GM12801 (cell line): Measurements from ENCODE around the gene RNF19B.

ENCODE experiments used
- CTCF ChIP-seq: IDR thresholded peaks from one replicate; pipeline ENCODE4 v1.5.1; 2011; ENCODE audit warnings: control low read depth; ENCODE audit not compliant: insufficient read length; ENCODE audit errors: extremely low read depth

The RNF19B gene

GRCh38 chr1:33007190-33008050, 42.8 kb upstream of the RNF19B start:
- no peak for TF ChIP-seq CTCF

- TF ChIP-seq CTCF: no peak
Measured at GRCh38 chr1:33005838-33006421, 41.3 kb upstream of the RNF19B start.

GRCh38 chr1:33005117-33005837, 40.7 kb upstream of the RNF19B start:
- no peak for TF ChIP-seq CTCF

- TF ChIP-seq CTCF: no peak
Measured at GRCh38 chr1:33004613-33005012, 40.0 kb upstream of the RNF19B start.

GRCh38 chr1:33003657-33004056, 39.0 kb upstream of the RNF19B start:
- TF ChIP-seq CTCF: no peak

GRCh38 chr1:33002006-33002405, 37.4 kb upstream of the RNF19B start:
- no peak for TF ChIP-seq CTCF

GRCh38 chr1:33001282-33001681, 36.7 kb upstream of the RNF19B start:
- TF ChIP-seq CTCF: no peak
